ENCODE measurements around the gene PTAFR.

DNA sequence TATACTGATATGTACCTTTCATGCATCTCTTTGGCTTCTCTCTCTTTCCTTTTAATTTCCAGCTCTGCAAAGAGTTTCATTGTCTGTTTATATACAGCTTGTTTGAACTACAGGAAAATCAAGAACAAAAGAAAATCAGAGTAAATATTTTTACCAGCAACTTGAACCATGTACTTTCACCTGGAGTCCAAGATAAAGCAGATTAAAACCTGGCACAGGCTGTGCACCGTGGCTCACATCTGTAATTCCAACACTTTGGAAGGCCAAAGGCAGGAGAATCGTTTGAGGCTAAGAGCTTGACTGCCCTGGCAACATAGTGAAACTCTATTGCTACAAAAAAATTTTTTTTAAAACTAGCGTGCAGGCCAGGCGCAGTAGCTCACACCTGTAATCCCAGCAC, 28.8 kb upstream of the PTAFR start:
- TF ChIP-seq, protein P1, sequence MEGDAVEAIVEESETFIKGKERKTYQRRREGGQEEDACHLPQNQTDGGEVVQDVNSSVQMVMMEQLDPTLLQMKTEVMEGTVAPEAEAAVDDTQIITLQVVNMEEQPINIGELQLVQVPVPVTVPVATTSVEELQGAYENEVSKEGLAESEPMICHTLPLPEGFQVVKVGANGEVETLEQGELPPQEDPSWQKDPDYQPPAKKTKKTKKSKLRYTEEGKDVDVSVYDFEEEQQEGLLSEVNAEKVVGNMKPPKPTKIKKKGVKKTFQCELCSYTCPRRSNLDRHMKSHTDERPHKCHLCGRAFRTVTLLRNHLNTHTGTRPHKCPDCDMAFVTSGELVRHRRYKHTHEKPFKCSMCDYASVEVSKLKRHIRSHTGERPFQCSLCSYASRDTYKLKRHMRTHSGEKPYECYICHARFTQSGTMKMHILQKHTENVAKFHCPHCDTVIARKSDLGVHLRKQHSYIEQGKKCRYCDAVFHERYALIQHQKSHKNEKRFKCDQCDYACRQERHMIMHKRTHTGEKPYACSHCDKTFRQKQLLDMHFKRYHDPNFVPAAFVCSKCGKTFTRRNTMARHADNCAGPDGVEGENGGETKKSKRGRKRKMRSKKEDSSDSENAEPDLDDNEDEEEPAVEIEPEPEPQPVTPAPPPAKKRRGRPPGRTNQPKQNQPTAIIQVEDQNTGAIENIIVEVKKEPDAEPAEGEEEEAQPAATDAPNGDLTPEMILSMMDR (conservative IDR thresholded peaks at IDR 0.05 in 1 of 2, IDR thresholded peaks at IDR 0.05 in 1 of 2; ENCODE audit: extremely low read depth in 1 of 2, insufficient read depth in 1 of 2, low read depth in 1 of 2, low read length in 2 of 2): no peak
- TF ChIP-seq EZH2 (IDR thresholded peaks at IDR 0.05; ENCODE audit: borderline replicate concordance, low read length): no peak
